SK-N-SH treated with all-trans-retinoic acid at 6 μM for 48 hours (cell line): Measurements from ENCODE around the gene MVB12A.

Experiments used
- OSR1 ChIP-seq: fragments of 250-450 bp; sonication (Bioruptor Pico); IDR thresholded peaks from 2 replicates; pipeline ENCODE4 v1.8.0; 2022; ENCODE audit warnings: moderate library complexity, mild to moderate bottlenecking, inconsistent platforms
- SNAI2 ChIP-seq: fragments of 250-450 bp; sonication (Bioruptor Pico); IDR thresholded peaks from 2 replicates; pipeline ENCODE4 v1.5.0; 2020; ENCODE audit warnings: mild to moderate bottlenecking, moderate library complexity
- ZFP30 ChIP-seq: fragments of 450-650 bp; formaldehyde crosslinking; IDR thresholded peaks from 2 replicates; pipeline ENCODE4 v1.5.0; 2022; ENCODE audit warnings: mild to moderate bottlenecking, moderate library complexity
- ZNF8 ChIP-seq: fragments of 450-650 bp; formaldehyde crosslinking; IDR thresholded peaks from 2 replicates; pipeline ENCODE4 v1.5.0; 2020; ENCODE audit warnings: mild to moderate bottlenecking, moderate library complexity

- TF ChIP-seq SNAI2 (CRISPR knock-in tag) = no peak
- no peak for TF ChIP-seq OSR1
- no peak for TF ChIP-seq ZFP30
- TF ChIP-seq ZNF8 (CRISPR knock-in tag) = no peak
These were observed 2.1 kb downstream of the MVB12A start for GRCh38 chr19:17421942-17422341.
